Measurements from ENCODE around the gene DNHD1.

GRCh38 chr11:6601041-6601461 lies 104.0 kb downstream of the DNHD1 start:
- TF ChIP-seq, protein P1, sequence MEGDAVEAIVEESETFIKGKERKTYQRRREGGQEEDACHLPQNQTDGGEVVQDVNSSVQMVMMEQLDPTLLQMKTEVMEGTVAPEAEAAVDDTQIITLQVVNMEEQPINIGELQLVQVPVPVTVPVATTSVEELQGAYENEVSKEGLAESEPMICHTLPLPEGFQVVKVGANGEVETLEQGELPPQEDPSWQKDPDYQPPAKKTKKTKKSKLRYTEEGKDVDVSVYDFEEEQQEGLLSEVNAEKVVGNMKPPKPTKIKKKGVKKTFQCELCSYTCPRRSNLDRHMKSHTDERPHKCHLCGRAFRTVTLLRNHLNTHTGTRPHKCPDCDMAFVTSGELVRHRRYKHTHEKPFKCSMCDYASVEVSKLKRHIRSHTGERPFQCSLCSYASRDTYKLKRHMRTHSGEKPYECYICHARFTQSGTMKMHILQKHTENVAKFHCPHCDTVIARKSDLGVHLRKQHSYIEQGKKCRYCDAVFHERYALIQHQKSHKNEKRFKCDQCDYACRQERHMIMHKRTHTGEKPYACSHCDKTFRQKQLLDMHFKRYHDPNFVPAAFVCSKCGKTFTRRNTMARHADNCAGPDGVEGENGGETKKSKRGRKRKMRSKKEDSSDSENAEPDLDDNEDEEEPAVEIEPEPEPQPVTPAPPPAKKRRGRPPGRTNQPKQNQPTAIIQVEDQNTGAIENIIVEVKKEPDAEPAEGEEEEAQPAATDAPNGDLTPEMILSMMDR (IDR thresholded peaks at IDR 0.05) = no peak
- no peak for TF ChIP-seq EZH2phosphoT487 (IDR thresholded peaks at IDR 0.05)

Data from neural progenitor cell (in vitro differentiated cells).